Ishikawa (cell line): Measurements from ENCODE around the gene EGR2.

Experiments used
- TAF1 ChIP-seq: IDR thresholded peaks from 2 replicates; pipeline ENCODE4 v1.6.1; 2012; ENCODE audit warnings: low read depth, mild to moderate bottlenecking
- ZBTB7A ChIP-seq: IDR thresholded peaks from 2 replicates; pipeline ENCODE4 v1.6.1; 2012; ENCODE audit warnings: low read depth
- TF ChIP-seq, protein P1 (sequence below): IDR thresholded peaks from 2 replicates; pipeline ENCODE4 v1.6.1; 2012

DNA sequence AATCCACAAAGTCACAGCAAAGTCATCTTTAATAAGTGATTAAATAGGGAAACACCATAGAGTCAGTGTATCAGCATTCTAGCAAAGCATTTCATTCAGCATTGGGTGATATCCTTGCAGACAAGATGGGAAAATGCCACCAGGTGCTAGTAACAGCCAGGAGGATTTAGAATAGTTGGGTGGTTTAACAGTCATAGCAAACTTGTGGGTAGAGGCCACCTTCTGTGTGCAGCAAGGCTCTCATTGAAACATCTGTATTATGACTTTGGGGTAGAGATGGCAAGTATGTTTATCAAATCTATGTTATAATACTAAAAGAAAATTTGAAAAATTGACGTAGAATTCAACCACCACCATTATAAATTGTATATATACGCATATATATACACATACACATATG is 38.0 kb downstream of the EGR2 start:
- TF ChIP-seq TAF1 (no peak), ZBTB7A (no peak)
- TF ChIP-seq, protein P1, sequence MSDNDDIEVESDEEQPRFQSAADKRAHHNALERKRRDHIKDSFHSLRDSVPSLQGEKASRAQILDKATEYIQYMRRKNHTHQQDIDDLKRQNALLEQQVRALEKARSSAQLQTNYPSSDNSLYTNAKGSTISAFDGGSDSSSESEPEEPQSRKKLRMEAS: no peak
